ENCODE measurements around the gene TIMP2.

DNA sequence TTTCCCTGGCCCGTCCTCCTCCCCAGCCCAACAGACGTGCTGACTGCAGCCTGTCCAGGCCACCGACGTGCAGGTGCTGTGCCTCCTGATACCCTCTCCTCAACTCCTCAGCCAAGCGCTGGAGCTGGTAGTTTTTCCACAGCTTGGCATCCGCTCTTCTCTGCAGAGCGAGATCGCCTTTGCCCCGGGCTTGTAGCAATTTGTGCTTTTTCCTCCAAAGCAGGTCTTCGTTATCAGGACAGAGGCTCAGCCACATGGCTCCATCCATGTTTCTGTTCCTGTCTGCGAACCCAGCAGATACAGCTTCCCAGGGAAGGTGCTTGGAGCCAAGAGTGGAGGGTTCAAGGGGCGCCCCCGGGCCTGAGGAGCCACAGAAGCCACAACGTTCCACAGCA is 33.1 kb downstream of the TIMP2 start:
- TF ChIP-seq, protein P1, sequence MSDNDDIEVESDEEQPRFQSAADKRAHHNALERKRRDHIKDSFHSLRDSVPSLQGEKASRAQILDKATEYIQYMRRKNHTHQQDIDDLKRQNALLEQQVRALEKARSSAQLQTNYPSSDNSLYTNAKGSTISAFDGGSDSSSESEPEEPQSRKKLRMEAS (IDR thresholded peaks at IDR 0.05), result no peak
- TF ChIP-seq POLR2A (IDR thresholded peaks at IDR 0.05; ENCODE audit: control extremely low read depth in 1 of 2, low read depth in 2 of 2, low read length in 2 of 2), result no peak
- TF ChIP-seq JUN (IDR thresholded peaks at IDR 0.05; ENCODE audit: low read depth, low read length), result no peak
- no peak for TF ChIP-seq CHD1 (IDR thresholded peaks at IDR 0.05; ENCODE audit: low read depth, low read length)
- no peak for TF ChIP-seq RAD21 (IDR thresholded peaks at IDR 0.05 in 1 of 2, conservative IDR thresholded peaks at IDR 0.05 in 1 of 2; ENCODE audit: low read depth in 2 of 2, low read length in 2 of 2)
- no peak for TF ChIP-seq TAF7 (optimal IDR thresholded peaks at IDR 0.05; ENCODE audit: borderline replicate concordance, low read depth, low read length)

Data from H1 (cell line).